SH-SY5Y (cell line): ENCODE results near the gene GOLGA6L26.
"Not testable (repeated sequence)": the region's sequence is repeated elsewhere in the genome, so short reads cannot be mapped to it uniquely, and the experiment has no call there.

ENCODE experiments used
- GATA2 ChIP-seq: IDR thresholded peaks from 2 replicates; pipeline ENCODE4 v1.6.1; 2011; ENCODE audit warnings: mild to moderate bottlenecking, low read depth, low read length
- GATA3 ChIP-seq: IDR thresholded peaks from 2 replicates; pipeline ENCODE4 v1.6.1; 2011; ENCODE audit warnings: low read depth, mild to moderate bottlenecking, low read length, moderate library complexity

The GOLGA6L26 gene, protein sequence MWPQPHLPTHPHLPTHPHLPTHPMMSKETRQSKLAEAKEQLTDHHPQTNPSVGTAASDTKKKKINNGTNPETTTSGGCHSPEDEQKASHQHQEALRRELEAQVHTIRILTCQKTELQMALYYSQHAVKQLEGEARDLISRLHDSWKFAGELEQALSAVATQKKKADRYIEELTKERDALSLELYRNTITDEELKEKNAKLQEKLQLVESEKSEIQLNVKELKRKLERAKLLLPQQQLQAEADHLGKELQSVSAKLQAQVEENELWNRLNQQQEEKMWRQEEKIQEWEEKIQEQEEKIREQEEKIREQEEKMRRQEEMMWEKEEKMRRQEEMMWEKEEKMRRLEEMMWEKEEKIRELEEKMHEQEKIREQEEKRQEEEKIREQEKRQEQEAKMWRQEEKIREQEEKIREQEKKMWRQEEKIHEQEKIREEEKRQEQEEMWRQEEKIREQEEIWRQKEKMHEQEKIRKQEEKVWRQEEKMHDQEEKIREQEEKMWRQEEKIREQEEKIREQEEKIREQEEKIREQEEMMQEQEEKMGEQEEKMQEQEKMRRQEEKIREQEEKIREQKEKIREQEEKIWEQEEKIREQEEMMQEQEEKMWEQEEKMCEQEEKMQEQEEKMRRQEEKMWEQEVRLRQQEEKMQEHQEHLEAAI

GRCh38 chr15:23334096-23334495, at the start of gene GOLGA6L26:
TSS of gene GOLGA6L26 (minus strand) at chr15:23334196. CDS start at chr15:23334135, 61 bp downstream.
- not testable (repeated sequence) for TF ChIP-seq GATA3, GATA2

DNA sequence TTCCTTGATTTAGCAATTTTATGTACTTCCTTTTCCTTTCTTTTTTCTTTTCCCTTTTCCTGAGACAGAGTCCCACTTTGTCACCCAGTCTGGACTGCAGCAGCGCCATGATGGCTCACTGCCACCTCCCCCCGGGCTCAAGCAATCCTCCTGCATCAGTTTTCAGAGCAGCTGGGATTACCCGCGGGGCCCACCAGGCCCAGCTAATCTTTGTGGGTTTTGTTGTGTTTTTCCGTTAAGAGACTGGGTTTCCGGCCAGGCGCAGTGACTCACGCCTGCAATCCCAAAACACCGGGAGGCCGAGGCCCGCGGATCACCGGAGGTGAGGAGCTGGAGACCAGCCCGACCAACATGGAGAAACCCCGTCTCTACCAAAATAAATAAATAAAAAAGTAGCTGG, 38.3 kb upstream of the GOLGA6L26 start:
- no peak for TF ChIP-seq GATA3
- no peak for TF ChIP-seq GATA2

- no peak for TF ChIP-seq GATA3
- TF ChIP-seq GATA2: no peak
Measured at GRCh38 chr15:23370578-23370977, 36.6 kb upstream of the GOLGA6L26 start.

DNA sequence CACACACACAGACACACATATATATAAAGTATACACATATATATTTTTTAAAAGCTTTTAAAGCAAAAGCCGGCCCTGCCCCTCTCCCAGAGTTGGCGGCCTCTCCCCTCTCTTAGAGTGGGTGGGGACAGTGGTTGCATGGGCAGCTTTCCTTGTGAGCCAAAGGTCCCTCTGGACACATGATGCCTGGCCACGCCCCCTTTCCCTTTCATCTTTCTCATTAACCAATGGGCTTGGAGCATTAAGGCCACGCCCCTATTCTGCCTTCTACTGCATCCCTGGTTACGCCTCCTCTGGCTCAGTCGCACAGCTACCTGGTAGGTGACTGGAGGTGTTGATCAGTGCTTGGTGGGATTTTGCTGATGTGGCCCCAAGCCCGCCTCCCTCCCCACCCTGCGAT, 20.5 kb upstream of the GOLGA6L26 start, which contains the start of gene GOLGA8S:
Gene GOLGA8S, plus strand, starts transcription at position 301 of the 400 bp plus-strand sequence. Its CDS starts 62 bp downstream, at position 363.
- not testable (repeated sequence) for TF ChIP-seq GATA3, GATA2
